ENCODE measurements around the gene AKR7A2.
"Not testable (repeated sequence)": the region's sequence is repeated elsewhere in the genome, so short reads cannot be mapped to it uniquely, and the experiment has no call there.

GRCh38 chr1:19273844-19274531 is 38.0 kb downstream of the AKR7A2 start:
- TF ChIP-seq CTCF (IDR thresholded peaks at IDR 0.05; ENCODE audit: low read depth, low read length, poor library complexity, severe bottlenecking); EZH2phosphoT487 (IDR thresholded peaks at IDR 0.05; ENCODE audit: borderline replicate concordance, low read length): not testable (repeated sequence)

All from DOHH2 (cell line).